ENCODE measurements around the gene BPIFB3.

GRCh38 chr20:33075281-33075680, 21.6 kb downstream of the BPIFB3 start:
- TF ChIP-seq, protein P1, sequence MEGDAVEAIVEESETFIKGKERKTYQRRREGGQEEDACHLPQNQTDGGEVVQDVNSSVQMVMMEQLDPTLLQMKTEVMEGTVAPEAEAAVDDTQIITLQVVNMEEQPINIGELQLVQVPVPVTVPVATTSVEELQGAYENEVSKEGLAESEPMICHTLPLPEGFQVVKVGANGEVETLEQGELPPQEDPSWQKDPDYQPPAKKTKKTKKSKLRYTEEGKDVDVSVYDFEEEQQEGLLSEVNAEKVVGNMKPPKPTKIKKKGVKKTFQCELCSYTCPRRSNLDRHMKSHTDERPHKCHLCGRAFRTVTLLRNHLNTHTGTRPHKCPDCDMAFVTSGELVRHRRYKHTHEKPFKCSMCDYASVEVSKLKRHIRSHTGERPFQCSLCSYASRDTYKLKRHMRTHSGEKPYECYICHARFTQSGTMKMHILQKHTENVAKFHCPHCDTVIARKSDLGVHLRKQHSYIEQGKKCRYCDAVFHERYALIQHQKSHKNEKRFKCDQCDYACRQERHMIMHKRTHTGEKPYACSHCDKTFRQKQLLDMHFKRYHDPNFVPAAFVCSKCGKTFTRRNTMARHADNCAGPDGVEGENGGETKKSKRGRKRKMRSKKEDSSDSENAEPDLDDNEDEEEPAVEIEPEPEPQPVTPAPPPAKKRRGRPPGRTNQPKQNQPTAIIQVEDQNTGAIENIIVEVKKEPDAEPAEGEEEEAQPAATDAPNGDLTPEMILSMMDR (IDR thresholded peaks at IDR 0.05): no peak
- no peak for TF ChIP-seq POLR2A (IDR thresholded peaks at IDR 0.05)
